HG03097 (cell line): ENCODE data around the gene MYO3B.
A peak's percentile ranks its signal among the peaks of the same experiment; 100 is the strongest.

Source experiments
- ATAC-seq: cut with Tn5 transposase; IDR thresholded peaks from one replicate; pipeline ENCODE4 v1.9.1; 2021; ENCODE audit not compliant: unreplicated experiment, low FRiP score

Gene MYO3B, protein sequence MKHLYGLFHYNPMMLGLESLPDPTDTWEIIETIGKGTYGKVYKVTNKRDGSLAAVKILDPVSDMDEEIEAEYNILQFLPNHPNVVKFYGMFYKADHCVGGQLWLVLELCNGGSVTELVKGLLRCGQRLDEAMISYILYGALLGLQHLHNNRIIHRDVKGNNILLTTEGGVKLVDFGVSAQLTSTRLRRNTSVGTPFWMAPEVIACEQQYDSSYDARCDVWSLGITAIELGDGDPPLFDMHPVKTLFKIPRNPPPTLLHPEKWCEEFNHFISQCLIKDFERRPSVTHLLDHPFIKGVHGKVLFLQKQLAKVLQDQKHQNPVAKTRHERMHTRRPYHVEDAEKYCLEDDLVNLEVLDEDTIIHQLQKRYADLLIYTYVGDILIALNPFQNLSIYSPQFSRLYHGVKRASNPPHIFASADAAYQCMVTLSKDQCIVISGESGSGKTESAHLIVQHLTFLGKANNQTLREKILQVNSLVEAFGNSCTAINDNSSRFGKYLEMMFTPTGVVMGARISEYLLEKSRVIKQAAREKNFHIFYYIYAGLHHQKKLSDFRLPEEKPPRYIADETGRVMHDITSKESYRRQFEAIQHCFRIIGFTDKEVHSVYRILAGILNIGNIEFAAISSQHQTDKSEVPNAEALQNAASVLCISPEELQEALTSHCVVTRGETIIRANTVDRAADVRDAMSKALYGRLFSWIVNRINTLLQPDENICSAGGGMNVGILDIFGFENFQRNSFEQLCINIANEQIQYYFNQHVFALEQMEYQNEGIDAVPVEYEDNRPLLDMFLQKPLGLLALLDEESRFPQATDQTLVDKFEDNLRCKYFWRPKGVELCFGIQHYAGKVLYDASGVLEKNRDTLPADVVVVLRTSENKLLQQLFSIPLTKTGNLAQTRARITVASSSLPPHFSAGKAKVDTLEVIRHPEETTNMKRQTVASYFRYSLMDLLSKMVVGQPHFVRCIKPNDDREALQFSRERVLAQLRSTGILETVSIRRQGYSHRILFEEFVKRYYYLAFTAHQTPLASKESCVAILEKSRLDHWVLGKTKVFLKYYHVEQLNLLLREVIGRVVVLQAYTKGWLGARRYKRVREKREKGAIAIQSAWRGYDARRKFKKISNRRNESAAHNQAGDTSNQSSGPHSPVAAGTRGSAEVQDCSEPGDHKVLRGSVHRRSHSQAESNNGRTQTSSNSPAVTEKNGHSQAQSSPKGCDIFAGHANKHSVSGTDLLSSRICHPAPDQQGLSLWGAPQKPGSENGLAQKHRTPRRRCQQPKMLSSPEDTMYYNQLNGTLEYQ (N-terminal part only)

DNA sequence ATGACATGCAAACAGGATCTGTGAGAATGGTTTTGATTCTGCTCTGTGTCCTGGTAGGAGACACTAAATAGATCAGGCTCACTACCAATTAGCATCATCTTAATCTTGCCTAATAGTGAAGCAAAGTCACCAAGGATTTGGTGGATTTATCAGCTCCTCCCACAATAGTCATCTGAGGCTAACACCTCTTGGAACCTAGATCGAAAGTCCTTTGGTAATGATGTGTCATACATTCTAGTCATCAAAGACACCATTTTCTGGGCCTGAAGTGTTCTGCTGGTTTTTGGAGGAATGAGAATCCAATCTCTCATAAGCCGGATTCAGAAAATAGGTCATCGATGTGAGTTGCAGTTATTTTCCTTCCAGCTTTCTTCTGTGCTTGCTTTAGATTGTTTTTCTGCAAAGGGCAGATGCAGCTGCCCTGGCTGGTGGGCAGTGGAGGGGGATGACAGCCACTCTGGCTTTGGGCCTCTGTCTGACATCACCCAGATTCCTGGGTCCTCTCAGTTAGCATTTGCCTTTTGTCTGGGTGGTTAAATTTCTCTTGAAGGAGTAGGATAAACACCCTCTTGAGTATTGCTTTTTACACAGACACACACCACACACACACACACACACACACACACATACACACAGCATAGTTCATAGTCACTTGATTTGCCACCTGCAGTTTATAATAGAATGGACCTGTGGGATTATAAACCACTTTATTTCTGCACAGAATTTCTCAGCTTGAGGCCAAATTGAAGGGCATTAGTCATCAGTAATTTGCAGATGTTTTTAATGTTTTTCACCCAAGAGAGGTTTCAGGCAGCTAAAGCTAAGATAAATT is at the start of gene MYO3B:
TSS of gene MYO3B (plus strand) at position 198 of the 832 bp plus-strand sequence. CDS start at position 339, 141 bp downstream.
- peak; percentile 34 for ATAC-seq

DNA sequence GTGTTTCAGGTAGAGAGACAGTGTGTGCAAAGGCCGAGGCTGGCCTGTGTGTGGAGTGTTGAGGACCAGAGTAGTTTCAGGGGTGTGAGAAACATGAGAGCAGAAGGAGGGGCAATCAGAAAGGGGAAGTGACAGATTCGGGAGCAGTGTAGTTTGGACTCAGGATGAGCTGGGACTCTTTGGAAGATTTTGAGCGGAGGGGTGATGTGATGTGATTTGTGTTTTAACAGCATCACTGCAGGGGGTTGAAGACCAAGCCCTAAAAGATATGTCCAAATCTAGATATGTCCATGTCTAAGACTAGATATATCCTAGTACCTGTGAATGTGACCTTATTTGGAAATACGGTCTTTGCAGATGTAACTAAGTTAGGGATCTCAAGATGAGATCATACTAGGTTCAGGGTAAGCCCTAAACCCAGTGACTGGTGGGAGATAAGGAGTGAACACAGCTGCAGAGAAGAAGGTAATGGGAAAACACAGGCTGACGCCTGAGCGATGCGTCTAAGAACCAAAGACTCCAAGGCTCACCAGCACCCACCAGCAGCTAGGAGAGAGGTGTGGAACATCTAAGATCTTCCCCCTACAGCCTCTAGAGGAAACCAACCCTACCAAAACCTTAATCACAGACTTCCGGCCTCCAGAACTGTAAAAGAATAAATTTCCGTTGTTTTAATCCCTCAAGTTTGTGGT is 38.5 kb upstream of the MYO3B start:
- ATAC-seq = no peak

DNA sequence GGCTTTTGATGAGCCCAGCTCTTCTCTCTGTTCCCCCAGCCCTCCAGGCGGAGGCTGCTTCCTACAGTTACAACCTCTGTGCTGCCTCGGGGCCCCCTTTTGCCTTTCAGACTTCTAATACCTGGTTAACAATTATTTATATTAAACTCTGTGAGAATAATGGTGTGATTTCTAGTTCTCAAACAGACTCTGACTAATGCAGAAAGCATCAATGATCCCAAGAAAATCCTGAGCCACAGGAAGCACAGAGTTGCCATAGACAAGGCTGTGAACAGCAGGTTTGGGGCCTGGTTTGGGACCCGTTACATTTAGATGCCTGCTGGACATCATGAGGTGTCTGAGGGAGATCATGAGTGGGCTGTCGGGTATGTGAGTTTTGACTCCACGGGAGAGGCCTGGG is 37.4 kb upstream of the MYO3B start:
- no peak for ATAC-seq

DNA sequence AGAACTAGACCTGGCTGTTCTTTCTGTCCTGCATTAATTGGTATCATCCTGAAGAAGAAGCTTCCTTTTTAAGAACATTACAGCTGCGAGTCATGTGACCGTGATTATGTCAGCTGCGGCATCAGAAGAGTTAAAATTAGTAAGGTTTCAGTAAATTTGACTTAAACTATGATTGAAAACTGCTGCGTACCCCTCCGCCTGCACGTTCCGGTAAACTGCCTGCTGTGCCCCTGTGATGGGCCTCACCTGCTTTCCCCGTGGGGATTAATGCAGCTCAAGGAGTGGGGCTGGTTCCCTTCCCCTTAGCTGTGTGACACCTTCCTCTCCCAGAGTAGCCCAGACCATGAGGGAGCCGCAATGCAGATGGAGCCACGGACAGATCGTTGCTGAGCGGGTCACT is 36.1 kb upstream of the MYO3B start:
- ATAC-seq = no peak

DNA sequence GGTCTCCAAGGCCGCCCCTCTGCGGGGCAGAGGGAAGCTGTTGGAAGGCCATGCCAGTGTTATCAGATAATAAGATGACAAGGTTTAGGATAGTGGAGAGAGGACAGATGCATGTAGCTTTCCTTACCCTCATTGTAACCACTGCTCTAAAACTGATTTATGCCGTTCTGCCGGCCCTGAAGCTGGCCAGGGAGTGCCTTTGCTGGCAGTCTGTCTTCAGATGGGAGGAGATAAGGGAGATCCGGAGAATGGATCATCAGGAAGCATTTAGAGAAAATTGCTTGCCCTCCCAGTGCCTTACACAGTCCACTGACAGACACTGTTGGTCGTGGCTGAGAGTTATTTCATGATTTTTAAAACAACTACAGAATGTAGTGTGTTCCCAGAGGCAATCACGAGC is 35.4 kb upstream of the MYO3B start:
- no peak for ATAC-seq

DNA sequence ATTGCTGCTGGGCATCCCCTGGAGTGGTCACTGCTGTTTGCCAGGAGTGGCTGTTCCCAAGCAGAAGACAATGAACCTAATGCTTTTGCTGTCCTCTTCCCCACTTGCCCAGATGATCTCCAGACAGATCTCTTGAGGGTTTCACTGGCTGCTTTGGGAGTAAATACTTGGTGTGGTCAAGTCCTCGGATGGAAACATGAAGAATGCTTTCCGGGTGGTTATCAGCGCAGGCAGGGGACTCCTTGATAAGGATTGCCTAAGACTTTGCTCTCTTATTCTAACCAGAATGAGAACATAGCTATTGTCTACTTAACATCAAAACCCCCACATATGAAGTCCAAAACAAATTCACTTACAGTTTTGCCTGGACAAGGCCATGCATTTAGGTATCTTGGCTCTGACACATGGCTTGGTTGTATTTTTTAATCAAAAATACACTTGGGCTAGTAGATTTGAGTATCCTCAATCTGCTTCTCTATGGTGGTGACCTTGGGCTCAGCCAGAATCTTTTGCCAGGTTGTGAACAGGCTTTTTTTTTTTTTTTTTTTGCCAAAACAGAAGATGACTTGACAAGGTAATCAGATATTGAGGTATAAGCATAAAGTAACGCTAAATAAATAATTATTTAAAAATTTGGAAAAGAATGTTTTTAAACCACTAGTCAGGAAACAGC is 34.8 kb upstream of the MYO3B start:
- no peak for ATAC-seq

DNA sequence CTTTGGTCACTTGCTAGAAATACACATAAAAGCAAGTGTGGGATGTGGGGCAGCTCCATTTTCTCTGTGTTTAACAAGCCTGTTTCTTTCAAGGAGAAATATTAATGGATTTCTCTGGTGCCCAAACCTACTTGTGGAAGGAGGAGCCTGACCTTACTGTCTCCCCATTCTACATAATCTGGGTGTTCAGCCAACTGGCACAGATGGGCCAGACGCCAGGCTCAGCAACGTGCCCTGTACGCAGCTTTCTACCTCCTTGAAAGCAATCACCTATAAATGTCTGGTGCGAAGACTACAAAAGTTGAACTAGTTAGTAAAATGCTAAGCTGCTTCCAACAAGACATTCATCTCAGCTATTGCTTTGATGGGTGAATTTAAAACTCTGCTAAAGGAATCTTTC is 33.2 kb upstream of the MYO3B start:
- ATAC-seq = no peak

DNA sequence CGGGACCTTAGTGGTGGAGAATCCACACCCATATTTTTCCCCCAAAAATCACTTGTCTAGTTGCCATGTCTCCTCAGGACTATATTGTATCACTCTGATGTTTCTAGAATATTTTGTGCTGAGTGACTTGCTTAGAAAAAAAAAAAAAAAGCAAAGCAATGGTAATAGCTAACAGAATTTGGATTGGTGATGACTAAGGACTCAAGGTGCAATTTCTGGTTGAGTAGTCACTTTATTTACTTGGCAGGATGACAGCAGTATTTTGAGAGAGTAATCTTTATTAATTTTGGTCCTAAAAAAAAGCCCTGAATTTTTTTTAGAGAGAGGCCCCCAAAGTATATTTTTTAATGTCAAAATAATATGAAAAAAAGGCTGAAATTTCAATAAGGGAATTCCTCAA is 32.8 kb upstream of the MYO3B start:
- no peak for ATAC-seq

DNA sequence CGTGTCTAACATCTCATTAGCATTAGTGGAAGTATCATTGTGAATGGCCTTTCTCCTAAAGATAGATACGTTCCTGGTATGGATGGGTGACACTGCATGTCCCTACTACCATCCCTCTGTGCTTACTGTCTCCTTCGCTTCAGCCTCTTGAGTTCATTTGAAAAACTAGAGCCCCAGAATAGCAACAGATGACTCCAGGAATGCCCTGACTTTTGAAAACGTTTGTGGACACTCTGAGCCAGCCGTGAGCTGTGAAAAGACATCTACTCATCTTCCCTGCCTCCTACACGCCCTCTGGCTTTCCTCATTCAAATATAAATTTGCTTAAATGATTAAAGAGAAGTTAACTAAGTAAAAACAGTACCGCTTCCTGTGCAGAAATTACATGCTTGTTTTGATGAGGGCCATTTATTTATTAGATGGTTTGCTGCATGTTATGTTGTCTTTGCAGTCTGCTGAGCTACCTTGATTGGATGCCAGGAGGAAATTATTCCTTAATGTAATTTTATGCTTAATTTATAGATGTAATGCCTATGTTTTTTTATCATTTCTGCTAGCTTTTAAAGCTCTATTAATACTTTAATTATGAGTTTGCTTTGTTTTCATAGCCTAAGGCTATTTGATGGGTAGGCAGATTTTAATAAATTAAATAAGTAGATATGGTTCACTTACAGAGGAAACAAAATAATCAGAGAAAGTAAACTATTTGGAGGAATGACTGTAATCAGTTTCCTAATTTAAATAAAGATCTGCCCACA is 32.1 kb upstream of the MYO3B start:
- no peak for ATAC-seq

DNA sequence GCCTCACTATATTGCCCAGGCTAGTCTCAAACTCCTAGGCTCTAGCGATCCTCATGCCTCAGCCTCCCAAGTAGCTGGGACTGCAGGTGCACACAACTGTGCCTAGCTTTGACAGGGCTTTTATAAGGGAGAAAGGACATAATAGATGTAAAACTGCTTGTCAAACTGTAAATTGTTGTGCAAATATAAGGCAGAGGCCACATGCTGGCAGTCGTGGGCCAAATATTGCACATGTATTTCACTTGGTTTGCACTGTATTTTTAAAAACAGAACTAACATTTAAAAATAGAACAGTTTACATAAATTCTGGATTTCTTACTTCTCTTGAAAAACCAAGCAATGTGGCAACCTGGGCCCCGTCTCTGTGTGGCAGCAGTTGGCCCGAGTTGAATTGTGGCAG is 31.2 kb upstream of the MYO3B start:
- ATAC-seq = no peak

DNA sequence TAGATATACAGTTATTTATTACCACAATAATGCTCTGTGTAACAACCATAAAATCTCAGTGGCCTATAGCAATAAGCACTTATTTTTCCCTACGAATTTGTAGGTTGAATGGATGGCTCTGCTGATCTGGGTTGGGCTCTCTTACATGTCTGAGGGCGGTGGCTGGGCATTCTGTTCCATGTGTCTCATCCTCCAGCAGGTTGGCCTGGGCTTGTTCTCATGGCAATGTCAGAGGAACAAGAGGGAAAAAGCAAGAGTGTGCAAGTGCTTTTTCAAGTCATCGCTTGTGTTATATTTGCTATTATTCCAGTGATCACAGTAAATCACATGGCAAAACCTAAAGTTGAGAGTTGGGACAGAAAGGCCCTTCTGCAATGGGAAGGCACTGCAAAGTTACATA is 30.4 kb upstream of the MYO3B start:
- no peak for ATAC-seq

DNA sequence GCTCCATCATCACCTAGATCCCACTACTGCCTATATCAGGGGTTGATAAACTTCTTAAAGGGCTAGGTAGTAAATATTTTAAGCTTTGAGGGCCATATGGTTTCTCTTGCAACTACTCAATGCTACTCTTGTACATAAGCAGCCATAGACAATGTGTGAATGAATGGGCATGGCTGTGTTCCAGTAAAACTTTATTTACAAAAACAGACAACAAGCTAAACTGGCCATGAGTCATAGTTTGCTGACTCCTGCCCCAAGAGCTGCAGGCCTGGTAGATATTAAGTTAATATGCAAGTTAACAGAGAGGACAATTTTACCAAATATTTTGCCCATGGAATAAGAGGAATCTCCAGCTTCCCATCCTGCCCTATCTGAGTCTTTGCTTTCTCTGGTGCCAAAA is 29.8 kb upstream of the MYO3B start:
- no peak for ATAC-seq

DNA sequence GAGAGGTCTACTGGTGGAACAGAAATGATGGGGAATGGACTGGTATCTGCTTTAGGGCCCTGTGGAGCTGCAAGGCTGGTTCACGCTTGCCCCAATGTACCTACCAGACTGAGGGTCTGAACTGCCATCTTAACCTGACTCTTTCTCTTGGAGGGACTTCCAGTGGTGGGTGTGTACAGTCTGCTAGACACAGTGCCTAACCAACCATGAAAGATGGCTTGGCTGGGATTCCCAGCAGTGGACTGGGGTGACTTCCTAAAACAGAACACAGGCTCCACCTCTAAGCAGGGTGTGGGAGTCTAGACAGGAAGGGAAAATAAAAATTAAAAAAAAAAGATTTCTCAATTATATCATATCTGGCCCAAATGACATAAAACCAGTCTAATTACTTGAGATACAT is 25.5 kb upstream of the MYO3B start:
- ATAC-seq = no peak

DNA sequence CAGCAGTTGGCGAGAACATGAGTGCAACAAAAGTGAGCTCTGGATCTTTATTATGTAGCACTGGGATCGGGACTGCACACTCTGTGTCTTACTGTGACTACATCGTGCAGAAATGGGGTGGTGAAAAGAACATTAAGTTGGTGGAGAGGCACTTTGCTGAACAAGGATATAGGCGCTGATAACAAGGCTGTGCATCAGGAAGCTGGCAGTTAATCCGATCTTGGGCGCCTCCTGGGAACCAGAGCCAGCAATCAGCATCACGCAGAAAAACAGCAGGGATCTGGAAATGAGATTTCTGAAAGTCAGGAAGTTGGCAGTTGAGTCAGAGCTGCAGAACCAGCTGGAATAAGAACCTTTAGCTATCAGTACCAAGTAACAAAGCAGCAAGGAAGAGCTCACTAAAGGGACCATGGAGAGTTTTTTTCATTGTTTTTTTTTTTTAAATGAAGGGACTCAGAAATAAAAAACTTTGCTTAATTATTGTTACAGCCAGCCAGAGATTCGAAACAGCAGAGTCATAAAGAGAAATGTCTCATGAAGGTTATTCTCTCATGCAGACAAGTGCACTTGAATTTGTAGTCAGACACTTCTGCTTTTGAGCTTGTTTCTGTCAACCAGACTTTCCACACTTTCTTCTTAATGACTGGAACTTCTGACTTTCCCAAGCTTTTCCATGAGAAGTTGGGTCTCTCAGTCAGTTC is 22.8 kb upstream of the MYO3B start:
- ATAC-seq = no peak

DNA sequence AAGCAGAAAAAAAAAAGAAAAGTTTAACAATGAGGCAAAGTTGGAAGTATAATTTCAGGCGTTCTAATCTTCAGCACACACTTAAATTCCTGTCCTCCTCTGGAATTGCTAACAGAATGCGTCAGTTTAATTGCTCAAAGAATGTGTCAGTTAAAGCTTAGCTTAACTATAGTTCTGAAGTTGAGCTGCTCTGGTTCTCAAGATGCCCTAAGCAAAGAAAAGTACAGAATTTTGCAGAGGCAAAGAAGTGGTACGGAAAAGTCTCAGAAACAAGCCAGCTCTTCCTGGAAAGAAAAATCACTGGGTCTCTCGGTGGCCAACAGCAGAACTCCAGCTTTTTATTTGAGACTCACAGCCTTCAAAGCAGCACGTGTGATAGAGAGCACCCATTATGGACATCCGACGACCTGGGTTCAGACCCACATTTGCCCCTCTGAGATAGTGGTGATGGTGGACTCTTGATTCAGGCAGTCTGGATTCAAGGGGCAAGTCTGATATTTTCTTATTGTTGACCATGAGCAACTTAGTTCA is 22.2 kb upstream of the MYO3B start:
- ATAC-seq = no peak

DNA sequence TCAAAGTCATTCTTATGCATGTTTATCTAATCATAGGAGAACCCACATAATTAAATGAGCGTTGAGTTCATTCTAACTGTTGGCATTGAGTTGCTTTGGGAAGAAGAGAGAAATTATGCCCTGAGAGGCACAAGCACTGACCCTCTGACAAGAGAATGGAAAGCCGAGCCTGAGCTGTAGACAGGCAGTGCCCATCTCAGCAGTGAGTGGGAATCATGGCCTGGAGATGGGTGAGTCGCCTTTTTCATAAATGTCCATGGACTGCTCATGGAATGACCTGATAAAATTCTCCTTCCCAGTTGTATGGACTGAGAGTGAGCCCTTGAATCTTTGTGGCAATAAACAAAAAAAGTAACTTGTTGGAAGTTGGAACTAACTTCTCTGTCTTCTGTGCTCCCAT is 21.4 kb upstream of the MYO3B start:
- ATAC-seq = no peak

DNA sequence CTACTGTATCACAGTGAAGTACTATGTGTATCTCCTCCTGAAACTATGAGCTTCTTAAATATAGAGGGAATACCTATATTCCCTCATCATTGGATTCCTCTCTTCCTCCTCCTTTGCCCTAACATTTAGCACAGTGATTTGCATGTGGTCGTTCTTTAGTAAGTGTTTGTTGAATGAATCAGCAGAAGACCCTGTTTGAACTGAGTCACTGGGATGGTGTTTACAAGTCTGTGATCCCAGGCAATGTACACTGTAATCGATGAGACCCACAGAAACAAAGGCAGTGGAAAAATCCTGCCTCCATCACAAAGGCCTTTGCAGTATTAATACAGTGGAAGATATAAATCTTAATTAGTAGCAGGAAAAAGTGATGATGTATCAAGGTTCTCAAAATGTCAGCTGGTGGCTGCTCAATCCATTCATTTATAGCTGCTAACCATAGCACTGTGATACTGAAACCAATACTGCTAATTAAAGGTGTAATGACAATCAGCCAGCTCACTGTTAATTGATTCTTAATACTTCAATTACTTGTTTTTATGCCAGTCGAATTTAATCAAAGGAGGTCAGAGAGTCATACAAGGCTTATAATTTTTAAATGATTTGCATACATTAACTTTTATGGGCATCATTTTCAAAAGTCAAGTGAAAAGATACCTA is 20.8 kb upstream of the MYO3B start:
- ATAC-seq = no peak
